NCI-H82 (cell line): ENCODE measurements around the gene TRNP1.
"Not testable (repeated sequence)": the region's sequence is repeated elsewhere in the genome, so short reads cannot be mapped to it uniquely, and the experiment has no call there.

Experiments
- DNase-seq: peaks from one replicate; lab custom pipeline; 2025; lab: John Stamatoyannopoulos, UW

Gene TRNP1

GRCh38 chr1:26972821-26973220, 20.7 kb upstream of the TRNP1 start:
- DNase-seq: no peak

DNA sequence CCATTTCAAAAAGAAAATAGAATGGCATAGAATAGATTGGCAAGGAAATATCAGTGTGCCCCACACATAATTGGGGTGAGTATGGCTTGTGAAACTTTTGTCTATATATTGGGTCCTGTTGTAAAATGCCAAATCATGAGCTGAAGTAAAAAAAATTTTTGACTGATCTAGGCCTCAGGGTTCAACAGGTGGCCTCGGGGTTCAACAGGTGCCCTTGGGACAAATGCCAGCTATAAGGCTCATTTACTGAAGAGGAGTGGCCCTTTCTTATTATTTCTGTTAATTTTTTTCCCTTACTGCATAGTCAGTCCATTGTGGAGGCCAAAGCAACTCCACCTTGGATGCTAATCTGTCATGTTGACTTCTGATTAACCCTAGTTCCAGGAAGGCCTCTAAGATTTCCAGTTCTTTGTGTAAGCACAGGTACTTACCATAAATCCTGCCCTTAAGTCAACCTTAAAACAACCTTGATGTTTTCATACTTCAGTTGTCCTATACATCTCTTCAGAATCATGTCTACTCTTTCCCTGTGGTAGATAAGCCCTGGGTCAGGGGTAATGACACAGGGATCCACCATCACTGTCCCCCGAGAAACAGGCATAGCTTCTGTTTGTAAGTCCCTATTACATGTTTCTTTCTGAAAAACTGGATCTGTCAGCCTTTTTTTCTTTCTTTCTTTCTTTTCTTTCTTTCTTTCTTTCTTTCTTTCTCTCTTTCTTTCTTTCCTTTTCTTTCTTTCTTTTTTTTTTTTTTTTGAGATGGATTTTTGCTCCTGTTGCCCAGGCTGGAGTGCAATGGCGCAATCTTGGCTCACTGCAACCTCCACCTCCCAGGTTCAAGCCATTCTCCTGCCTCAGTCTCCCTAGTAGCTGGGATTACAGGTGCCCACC, 16.6 kb upstream of the TRNP1 start:
- DNase-seq: no peak

- DNase-seq: no peak
Measured at GRCh38 chr1:26978901-26979300, 14.6 kb upstream of the TRNP1 start.

- peak; percentile 99 for DNase-seq
Measured at GRCh38 chr1:26981146-26981846, 12.2 kb upstream of the TRNP1 start.

GRCh38 chr1:26983863-26984262, 9.6 kb upstream of the TRNP1 start:
- no peak for DNase-seq

- DNase-seq: no peak
Measured at GRCh38 chr1:26984291-26984690, 9.2 kb upstream of the TRNP1 start.

- DNase-seq: no peak
Measured at GRCh38 chr1:26986658-26987057, 6.8 kb upstream of the TRNP1 start.

- DNase-seq: not testable (repeated sequence)
Measured at GRCh38 chr1:26989403-26990109, 3.9 kb upstream of the TRNP1 start.

- peak; percentile 95 for DNase-seq
Measured at GRCh38 chr1:26991310-26992116, 2.0 kb upstream of the TRNP1 start.

- DNase-seq: peak; percentile 62
Measured at GRCh38 chr1:26994020-26994786, 711 bp downstream of the TRNP1 start.

GRCh38 chr1:26994787-26995517, 1.5 kb downstream of the TRNP1 start:
- peak; percentile 39 for DNase-seq

- DNase-seq: no peak
Measured at GRCh38 chr1:26996024-26996423, 2.5 kb downstream of the TRNP1 start.

DNA sequence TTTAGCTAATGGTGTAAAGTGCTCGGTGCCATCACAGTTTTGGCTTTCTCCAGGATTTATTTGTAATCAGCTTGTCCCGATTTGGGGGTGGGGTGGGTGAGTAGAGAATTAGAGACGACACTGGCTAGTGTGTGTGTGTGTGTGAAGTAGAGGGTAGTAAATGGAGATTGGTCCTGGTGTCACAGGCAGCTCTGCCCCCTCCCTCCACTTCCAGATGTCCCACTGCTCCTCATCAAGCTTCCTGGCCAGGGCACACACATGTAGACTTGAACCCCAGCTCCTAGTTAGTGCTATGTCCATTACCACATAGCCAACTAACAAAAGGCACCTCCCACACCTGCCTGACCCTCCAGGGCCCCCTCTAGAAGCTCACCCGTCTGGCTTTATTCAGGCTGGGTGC, 3.2 kb downstream of the TRNP1 start:
- peak; percentile 91 for DNase-seq

DNA sequence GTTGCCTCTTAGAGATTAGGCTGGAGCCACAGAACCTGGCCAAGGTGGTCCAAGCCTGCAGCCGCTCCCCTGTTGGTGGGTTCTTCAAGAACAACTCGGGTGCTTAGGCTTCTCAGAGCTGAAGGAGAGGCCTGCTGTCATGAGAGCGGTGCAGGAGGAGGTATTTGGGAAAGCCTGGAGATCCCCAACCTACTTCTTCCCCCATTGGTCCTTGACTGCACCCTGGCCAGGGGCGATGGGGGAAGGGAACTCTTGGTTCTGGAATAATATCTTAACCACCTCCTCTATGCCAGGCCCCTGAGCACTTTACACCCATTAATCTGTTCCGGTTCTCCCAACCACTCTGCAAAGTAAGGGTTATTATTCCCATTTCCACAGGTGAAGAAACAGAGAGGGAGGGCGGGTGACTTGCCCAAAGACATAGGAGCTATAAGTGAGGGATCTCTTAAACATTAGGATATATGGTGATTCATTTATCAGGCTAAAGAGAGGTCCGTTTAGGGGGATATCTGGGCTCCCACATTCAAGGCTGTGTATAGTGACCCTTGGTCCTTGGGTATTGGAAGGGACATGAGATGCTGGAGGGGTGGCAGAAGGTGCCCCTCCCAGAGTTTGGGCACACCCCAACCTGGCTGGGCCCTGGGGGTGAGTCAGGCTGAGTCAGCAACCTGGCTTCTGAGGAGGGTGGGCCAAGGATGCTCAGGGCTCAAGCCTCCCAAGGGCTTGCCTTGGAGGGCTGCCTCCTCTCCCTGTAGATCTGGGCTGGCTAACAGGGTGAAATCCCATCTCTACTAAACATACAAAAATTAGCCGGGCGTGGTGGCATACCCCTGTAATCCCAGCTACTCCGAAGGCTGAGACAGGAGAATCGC, 5.2 kb downstream of the TRNP1 start:
- DNase-seq: no peak

DNA sequence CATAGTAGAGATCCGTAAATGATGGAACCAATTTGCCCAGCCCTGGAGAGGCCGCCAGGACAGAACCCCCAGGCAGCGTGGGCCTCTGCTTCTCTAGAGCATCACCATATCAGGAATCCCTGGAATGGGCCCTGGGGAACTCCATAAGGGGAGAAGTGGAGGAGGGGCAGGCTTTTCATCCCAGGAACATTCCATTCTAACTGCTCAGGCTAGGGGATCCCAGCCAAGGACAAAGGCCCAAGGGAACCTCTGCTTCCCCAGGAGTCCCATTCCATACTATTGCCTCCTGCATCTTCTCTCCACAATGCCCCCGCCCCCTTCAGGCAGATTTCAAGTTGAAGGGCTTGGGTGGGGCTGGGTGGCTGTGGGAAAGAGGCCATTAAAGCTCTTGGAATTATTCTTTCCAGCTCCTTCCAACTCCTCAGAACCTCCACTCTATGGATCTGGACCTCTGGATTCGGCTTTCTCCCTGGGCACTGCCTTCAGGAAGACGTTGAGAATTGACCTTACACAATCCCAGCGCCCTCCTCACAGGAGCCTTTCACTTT, 6.0 kb downstream of the TRNP1 start:
- DNase-seq: no peak

DNA sequence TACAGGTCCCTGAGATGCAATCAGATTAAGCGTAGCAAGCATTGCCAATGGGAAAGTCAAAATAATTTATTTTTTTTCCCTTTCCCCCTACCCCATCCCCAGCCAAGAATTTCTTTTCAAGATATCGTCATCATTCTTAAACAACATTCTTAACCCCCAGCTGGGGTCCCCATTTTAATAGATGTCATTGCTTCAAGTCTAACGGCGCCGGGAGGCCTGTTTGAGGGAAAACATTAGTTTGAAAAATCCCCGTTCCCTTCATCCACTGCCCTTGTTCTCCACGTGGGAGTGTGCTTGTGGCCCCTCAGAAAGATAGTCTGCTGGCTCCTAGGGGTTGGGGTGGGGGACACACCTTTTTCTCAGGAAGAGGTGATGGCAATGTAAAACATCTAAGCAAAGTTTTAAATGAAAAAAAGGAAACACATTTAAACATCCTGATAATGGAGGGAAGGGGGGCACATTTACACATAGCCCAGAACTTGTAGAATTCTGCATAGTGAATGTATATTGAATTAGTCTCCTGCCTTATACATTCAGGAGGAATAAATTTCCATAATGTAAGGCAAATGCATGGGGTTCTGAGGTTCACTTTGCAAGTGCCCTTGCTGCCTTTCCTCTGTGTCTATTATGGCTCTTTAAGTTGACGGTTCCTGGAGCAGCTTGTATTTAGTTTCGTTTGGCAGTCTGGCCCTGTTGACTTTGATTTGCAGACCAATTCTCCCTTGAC, 6.8 kb downstream of the TRNP1 start:
- DNase-seq: no peak

- no peak for DNase-seq
Measured at GRCh38 chr1:27000817-27001460, 7.4 kb downstream of the TRNP1 start.
